Putamen (tissue), 1 donor: Measurements from ENCODE around the gene GOLGA8B.
"Not testable (repeated sequence)": the region's sequence is repeated elsewhere in the genome, so short reads cannot be mapped to it uniquely, and the experiment has no call there.

Source experiments
- DNase-seq: peaks from one replicate; pipeline ENCODE4 v3.0.0-alpha.2; 2016; ENCODE audit warnings: low spot score

GOLGA8B gene

GRCh38 chr15:34583399-34584329 is at the start of gene GOLGA8B:
Gene GOLGA8B (minus strand): TSS chr15:34583651. CDS start chr15:34535912, 47,739 bp downstream.
- DNase-seq = peak; percentile 52

DNA sequence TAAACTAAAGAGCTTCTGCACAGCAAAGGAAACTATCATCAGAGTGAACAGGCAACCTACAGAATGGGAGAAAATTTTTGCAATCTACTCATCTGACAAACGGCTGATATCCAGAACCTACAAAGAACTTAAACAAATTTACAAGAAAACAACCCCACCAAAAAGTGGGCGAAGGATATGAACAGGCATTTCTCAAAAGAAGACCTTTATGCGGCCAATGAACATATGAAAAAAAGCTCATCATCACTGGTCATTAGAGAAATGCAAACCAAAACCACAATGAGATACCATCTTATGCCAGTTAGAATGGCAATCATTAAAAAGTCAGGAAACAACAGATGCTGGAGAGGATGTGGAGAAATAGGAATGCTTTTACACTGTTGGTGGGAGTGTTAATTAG is 49.7 kb upstream of the GOLGA8B start:
- DNase-seq = not testable (repeated sequence)

- DNase-seq = no peak
Measured at GRCh38 chr15:34628577-34629152, 45.2 kb upstream of the GOLGA8B start.

- DNase-seq = no peak
Measured at GRCh38 chr15:34625007-34625406, 41.6 kb upstream of the GOLGA8B start.

GRCh38 chr15:34621675-34622074 is 38.2 kb upstream of the GOLGA8B start:
- peak; percentile 12 for DNase-seq

- DNase-seq = no peak
Measured at GRCh38 chr15:34620814-34621213, 37.4 kb upstream of the GOLGA8B start.

DNA sequence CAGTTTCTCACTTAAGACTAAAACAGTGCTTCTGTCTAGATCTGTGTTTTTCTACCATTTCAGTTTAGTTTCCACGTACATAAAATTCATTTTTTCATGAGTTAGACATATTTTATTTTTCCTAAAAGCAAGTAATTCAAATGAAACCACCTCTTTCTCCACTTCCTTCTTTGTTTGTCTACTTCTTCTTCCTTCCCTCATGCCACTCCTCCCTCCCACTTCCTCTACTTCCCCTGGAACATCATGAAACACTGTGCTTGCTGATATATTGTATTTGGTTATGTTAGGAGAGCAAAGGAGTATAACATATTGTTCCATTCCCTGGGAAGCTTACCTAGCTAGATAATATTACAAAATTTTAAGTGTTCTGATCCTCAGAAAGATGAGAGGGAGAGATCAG is 36.7 kb upstream of the GOLGA8B start:
- DNase-seq = no peak

- no peak for DNase-seq
Measured at GRCh38 chr15:34619151-34619550, 35.7 kb upstream of the GOLGA8B start.

DNA sequence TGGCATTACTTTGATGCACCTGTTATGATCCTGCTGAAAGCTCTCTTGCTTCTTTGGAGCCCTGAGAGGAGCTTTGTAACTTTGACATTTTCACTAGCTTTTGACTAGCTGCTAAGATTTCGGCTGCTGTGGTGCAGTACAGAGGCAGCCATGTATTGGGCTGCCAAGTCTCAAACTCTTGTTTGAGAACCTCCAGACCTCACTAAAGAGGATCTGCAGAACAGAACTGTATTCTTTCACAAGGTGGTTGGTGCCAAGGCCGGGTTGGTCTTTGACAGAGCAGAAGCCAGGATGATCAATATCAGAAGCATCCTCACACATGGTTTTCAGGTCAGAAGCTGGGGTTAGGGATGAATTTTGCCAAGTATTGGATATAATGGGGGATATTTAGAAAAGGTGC is 34.6 kb upstream of the GOLGA8B start:
- no peak for DNase-seq

DNA sequence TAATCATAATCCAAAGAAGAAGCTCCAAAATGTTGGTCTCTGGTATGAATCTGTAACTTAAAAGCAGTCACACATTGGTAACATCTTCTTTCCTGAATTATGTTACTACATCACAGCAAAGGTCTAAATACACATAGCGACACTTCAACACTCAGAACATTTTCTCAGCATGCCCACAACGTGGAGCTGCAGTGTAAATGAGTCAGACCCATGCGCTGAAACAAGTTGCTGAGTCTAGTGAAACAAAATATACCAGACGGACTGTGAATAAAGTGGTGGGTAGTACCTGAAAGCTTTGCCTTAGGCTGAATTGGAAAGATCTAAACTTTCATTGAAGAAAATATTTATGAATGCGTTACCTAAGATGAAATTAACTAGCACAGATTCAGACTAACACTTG is 33.2 kb upstream of the GOLGA8B start:
- DNase-seq = no peak

DNA sequence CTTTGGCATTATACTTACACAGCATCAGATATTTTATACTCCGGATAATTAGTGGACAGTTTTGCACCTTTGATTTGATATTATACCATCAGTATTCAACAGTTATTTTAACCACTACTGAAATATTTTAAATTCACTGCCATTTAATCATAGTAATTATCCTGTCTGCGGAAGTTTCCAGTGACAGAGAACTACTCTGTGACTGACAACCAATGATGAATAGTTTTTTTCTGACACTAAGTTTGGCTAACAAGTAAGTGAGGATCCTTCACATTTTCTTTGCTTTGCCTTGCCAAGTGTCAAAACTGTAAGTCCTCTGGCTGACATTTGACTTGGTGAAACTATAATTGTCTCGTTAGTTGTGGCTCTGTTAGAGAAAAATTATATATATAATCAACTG is 30.5 kb upstream of the GOLGA8B start:
- DNase-seq = no peak

DNA sequence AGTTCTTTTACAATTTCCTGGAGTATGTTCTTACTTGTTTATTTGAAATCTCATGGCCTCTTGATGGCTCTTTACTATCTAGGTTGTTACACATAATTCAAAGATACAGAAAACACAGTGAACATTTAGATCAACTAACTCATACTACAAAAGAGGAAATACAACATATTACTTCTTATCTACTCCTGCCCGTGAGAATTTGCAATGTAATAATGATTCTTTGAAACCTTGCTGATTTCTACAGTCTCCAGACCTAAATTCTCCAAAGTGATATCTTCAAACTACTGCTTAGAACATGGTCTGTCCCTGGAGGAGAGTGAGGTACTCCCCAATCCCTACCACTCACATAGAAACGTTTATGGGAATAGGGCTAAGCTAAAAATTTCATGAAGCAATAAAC is 29.9 kb upstream of the GOLGA8B start:
- no peak for DNase-seq

DNA sequence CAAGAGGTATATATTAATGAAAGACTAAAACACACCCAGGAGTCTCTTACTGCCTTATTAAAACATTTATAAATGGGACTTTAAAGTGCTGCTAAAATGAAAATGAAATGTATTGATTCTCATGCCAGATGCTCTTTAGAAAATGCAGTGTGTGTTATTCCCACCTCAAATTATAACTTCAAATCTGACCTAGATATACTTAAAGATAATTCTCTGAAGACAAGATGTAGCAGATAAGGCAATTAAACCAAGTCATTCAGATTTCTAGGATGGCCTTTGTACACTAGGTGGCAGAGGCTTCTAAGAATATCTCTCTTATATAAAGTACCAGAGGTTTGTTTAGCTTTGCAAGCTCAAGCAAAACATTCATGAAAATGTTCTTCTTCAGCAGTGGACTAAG is 26.9 kb upstream of the GOLGA8B start:
- no peak for DNase-seq

DNA sequence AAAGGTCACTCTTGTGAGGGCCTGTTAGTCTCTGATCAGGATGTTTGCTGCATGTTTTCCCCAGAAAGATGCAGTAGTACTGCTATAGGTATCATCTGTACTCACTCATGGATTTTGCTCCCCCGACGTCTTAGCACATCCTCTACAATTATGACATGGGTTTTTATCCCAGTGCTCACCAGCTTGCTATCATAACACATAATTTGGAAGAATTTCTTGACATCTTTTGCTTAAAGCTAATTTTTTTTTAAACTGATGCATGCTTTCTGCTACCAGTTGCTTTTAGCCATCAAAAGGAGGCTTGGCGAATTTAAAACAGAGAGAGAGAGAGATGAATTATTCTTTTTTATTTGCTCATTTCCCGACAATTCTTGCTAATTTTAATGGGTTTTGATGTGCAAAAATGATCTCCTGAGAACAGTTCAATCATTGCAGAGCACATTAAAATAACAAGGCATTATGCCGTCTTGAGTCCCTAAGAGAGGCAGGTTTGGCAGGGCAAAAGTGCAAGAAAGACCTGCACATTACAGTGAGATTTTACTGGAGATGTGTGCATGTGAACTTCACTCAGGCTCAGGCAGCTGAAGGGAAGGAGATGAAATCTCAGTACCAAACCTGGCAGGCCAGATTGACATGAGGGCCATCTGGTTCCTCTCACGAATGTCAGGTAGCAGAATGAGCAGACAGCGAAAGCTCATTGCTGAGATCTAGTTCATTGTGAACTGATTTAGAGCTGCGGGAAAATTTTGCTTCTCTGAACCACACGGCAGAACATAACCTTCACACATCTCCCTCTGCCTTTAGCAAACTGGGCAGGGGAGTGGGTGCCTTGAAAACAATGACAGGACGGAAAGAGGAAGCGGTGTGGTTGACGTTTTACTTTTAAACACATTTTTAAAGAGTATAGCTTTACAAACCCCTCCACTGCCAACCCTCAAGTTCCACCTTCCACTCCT is 25.9 kb upstream of the GOLGA8B start:
- no peak for DNase-seq

GRCh38 chr15:34608517-34608916 is 25.1 kb upstream of the GOLGA8B start:
- no peak for DNase-seq

- DNase-seq = no peak
Measured at GRCh38 chr15:34607832-34608231, 24.4 kb upstream of the GOLGA8B start.

GRCh38 chr15:34606545-34606944 is 23.1 kb upstream of the GOLGA8B start:
- no peak for DNase-seq

DNA sequence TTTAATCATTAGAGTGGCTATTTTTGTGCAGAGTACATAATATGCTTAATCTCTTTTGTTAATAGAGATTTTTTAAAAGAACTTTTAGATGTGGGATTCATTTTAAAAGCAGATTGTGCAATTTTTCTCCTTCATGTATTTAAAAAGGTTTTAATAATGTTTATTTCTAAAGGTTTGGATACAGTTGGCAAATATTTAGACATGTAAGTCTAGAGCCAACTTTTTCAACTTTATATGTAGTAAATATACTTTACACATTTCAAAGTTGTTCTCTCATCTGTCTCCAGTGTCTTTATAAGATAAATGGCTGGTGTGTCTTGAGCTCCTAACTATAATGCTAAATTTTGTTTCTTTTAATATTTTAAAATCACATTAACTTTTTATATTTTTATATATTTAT is 22.7 kb upstream of the GOLGA8B start:
- DNase-seq = no peak

GRCh38 chr15:34603095-34603494 is 19.6 kb upstream of the GOLGA8B start:
- no peak for DNase-seq

GRCh38 chr15:34600923-34601322 is 17.5 kb upstream of the GOLGA8B start:
- DNase-seq = no peak

DNA sequence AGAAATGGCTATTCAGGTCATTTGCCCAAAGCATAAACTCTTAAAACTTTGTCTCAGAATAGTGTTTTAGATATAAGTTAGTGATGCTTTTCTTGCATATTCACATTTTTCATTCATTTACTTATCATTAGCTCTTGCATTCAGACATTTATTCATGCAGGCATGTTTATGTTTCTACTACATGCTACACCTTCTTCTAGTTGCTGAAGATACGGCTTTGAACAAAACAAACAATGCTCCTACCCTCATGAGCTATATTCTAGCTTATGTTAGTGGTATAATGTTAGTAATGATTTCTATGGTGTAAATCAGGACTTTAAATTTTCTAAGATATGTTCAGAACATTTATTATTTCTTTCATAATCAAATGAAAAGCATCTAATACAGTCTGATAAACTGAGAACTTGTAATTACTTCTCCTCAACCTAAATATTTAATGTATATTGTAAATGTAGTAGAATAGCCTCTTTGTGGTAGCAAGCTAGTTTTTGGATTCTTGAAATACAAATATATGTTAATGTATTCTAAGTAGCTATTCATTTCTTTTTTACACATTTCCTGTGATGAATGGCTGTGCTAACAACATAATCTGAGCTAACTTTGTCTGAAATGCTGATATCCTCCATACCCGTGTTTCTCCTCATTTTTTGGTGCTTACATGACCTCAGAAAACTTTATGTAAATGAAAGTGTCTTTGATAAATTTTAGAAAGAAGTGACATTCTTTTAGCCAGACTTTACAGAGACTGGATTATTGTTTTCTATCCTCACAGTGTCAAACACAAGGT is 15.5 kb upstream of the GOLGA8B start:
- no peak for DNase-seq

GRCh38 chr15:34597316-34597715 is 13.9 kb upstream of the GOLGA8B start:
- DNase-seq = no peak
